Measurements from ENCODE around the gene ATXN7L1.

- no peak for TF ChIP-seq CTCF (IDR thresholded peaks at IDR 0.05; ENCODE audit: control extremely low read depth in 1 of 3, insufficient read depth in 1 of 3, low read depth in 1 of 3, low read length in 3 of 3)
- no peak for TF ChIP-seq RAD21 (IDR thresholded peaks at IDR 0.05 in 1 of 2, conservative IDR thresholded peaks at IDR 0.05 in 1 of 2; ENCODE audit: low read depth in 2 of 2, low read length in 2 of 2)
- TF ChIP-seq POLR2AphosphoS5 (IDR thresholded peaks at IDR 0.05; ENCODE audit: low read depth, low read length), result no peak
- TF ChIP-seq EZH2 (IDR thresholded peaks at IDR 0.05; ENCODE audit: low read depth, low read length, severe bottlenecking), result no peak
- no peak for TF ChIP-seq BRCA1 (IDR thresholded peaks at IDR 0.05; ENCODE audit: low read depth, low read length)
- TF ChIP-seq POLR2A (IDR thresholded peaks at IDR 0.05; ENCODE audit: control extremely low read depth in 1 of 2, low read depth in 2 of 2, low read length in 2 of 2), result no peak
- no peak for TF ChIP-seq SUZ12 (IDR thresholded peaks at IDR 0.05; ENCODE audit: low read length)
- no peak for TF ChIP-seq SIN3A (conservative IDR thresholded peaks at IDR 0.05 in 1 of 2, IDR thresholded peaks at IDR 0.05 in 1 of 2; ENCODE audit: low read depth in 1 of 2, low read length in 2 of 2)
- TF ChIP-seq PHF8 (conservative IDR thresholded peaks at IDR 0.05; ENCODE audit: low read depth, low read length), result no peak
- no peak for TF ChIP-seq USF2 (IDR thresholded peaks at IDR 0.05; ENCODE audit: low read length)
Measured at GRCh38 chr7:105584165-105584564, 292.2 kb downstream of the ATXN7L1 start.

Data from H1 (cell line).